GM18517 (cell line): ENCODE data around the gene ARHGAP5.

Source experiments
- ATAC-seq: cut with Tn5 transposase; IDR thresholded peaks from one replicate; pipeline ENCODE4 v1.9.1; 2021; ENCODE audit warnings: mild to moderate bottlenecking, moderate library complexity; ENCODE audit not compliant: unreplicated experiment

The ARHGAP5 gene

GRCh38 chr14:32077081-32078022 lies at the start of gene ARHGAP5:
Gene ARHGAP5 (plus strand): TSS chr14:32077304. CDS start chr14:32090670, 13,366 bp downstream.
- ATAC-seq: no peak

GRCh38 chr14:32028599-32028998 lies 48.5 kb upstream of the ARHGAP5 start:
- ATAC-seq: no peak

- ATAC-seq: no peak
Observed at GRCh38 chr14:32033543-32033942, 43.6 kb upstream of the ARHGAP5 start.

- no peak for ATAC-seq
Observed at GRCh38 chr14:32038876-32039275, 38.2 kb upstream of the ARHGAP5 start.

GRCh38 chr14:32039401-32040030 lies 37.6 kb upstream of the ARHGAP5 start:
- no peak for ATAC-seq

- no peak for ATAC-seq
Observed at GRCh38 chr14:32043624-32044023, 33.5 kb upstream of the ARHGAP5 start.

GRCh38 chr14:32044454-32044853 lies 32.6 kb upstream of the ARHGAP5 start:
- no peak for ATAC-seq

GRCh38 chr14:32047791-32048190 lies 29.3 kb upstream of the ARHGAP5 start:
- no peak for ATAC-seq

GRCh38 chr14:32049361-32050088 lies 27.6 kb upstream of the ARHGAP5 start:
- no peak for ATAC-seq

- ATAC-seq: no peak
Observed at GRCh38 chr14:32050878-32051277, 26.2 kb upstream of the ARHGAP5 start.

- no peak for ATAC-seq
Observed at GRCh38 chr14:32054536-32054935, 22.6 kb upstream of the ARHGAP5 start.

GRCh38 chr14:32055175-32055574 lies 21.9 kb upstream of the ARHGAP5 start:
- no peak for ATAC-seq

GRCh38 chr14:32059702-32060101 lies 17.4 kb upstream of the ARHGAP5 start:
- ATAC-seq: no peak

- no peak for ATAC-seq
Observed at GRCh38 chr14:32064931-32065330, 12.2 kb upstream of the ARHGAP5 start.

- no peak for ATAC-seq
Observed at GRCh38 chr14:32068708-32069107, 8.4 kb upstream of the ARHGAP5 start.

- ATAC-seq: no peak
Observed at GRCh38 chr14:32070282-32070681, 6.8 kb upstream of the ARHGAP5 start.

GRCh38 chr14:32072676-32073075 lies 4.4 kb upstream of the ARHGAP5 start:
- ATAC-seq: no peak

- ATAC-seq: peak; percentile 38
Observed at GRCh38 chr14:32073537-32074189, 3.4 kb upstream of the ARHGAP5 start.

- no peak for ATAC-seq
Observed at GRCh38 chr14:32074887-32075572, 2.1 kb upstream of the ARHGAP5 start.

GRCh38 chr14:32075672-32076277 lies 1.3 kb upstream of the ARHGAP5 start:
- ATAC-seq: no peak
